Activated CD4-positive, alpha-beta T cell treated with anti-CD3 and anti-CD28 coated beads, Interleukin-10, Interleukin-2, amounts not matched to agents 100 ng/mL and 50 ng/mL, durations not matched to agents 16 hours and 8 hours (primary cell): ENCODE results near the gene STS.
"Not testable (repeated sequence)": the region's sequence is repeated elsewhere in the genome, so short reads cannot be mapped to it uniquely, and the experiment has no call there.

Experiments
- DNase-seq: peaks from one replicate; pipeline ENCODE4 v3.0.0-alpha.2; 2020

The STS gene

GRCh38 chrX:7139202-7140081 is 8.1 kb upstream of the STS start:
- DNase-seq: no peak

- DNase-seq: no peak
These were observed 4.4 kb upstream of the STS start for GRCh38 chrX:7143076-7143475.

DNA sequence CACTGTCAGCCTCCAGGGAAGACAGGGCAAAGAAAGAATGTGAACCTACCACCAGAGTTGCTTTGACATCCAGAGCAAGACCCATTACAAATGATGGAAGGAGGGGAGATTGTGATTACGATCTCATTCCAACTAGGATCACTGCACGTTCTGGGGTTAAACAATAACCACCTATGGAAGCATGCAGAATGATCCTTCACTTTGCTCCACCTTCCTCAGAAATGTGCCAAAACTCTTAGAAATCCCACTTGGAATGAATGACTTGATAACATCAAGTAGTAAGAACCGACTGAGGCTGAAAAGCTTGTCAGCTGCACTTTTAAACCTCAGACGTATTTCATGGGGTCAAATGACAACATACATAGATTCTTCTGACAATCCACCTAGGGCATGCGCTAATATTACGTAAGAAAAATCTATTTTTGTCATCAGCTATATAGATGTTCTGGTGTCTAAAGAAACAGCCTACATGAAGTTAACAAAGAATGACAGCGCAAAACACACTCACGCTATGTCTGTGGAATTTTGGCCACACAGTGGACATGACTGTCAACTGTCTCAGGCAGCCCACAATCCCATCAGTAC is 3.5 kb upstream of the STS start:
- no peak for DNase-seq

- DNase-seq: no peak
These were observed 2.1 kb upstream of the STS start for GRCh38 chrX:7145454-7145853.

DNA sequence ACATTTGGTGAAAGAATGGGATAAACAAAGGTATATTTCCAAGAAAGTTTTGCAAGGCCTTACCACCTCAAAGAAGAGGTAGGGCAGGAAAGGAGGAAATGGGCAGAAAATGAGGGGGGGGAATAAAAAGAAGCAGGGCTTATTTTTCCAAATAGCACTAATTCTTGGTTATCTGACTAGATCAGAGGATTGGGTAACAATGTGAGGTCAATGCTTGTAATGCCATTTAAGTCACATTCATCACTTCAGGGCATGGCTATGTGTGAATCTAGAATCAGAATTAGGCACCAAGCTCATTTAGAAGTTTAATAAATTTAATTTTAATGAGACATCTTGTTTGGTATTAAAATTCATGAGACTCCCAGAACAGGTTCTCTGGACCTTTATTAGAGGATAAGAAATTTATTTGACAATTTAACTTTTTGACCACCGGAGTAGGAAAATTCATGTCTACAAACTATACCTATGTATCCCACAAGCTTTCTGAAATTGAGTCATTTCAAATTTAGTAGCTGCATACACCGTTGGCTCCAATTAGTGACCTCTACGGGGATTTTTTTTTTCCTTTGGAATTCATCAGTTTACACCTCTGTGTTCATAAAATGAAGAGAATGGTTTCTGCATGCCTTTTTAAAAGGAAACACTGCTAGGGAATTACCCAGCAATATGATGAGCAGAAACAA is 1.4 kb upstream of the STS start:
- no peak for DNase-seq

DNA sequence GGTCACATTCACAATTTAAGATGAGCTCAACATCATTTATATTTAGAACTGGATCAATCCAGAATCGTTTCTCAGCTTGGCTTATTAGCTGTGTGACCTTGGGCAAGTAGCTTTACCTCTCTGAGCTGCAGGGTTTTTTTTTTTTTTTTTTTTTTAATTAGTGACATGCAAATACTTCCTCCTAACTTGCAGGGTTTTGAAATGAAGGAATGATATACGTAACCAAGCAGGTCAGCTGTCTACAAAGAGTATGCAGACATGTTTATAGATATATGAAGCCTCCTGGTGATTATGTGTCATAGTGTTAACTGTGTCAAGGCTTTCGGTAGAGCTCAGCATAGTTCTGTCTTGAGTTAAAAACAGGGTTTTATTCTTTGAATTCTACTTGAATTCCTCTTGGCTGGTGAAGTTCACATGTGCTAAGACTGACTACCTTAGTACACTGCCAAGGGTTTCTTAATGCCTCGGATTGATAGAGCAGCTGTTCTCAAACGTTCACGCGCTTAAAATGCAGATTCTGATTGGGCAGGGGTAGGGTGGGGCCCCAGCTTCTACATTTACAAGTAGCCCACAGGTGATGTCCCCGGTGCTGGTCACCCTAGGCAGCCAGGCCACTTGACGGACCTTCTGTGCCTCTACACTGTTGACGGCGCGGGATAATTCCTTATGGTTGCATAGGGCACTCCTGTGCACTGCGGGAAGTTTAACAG is 654 bp upstream of the STS start:
- peak; percentile 44 for DNase-seq

GRCh38 chrX:7147978-7148854 is 704 bp downstream of the STS start, which contains the start of gene PUDP:
Gene PUDP (minus strand): TSS chrX:7148153. CDS start chrX:7148113, 40 bp downstream.
- DNase-seq: peak; percentile 94

DNA sequence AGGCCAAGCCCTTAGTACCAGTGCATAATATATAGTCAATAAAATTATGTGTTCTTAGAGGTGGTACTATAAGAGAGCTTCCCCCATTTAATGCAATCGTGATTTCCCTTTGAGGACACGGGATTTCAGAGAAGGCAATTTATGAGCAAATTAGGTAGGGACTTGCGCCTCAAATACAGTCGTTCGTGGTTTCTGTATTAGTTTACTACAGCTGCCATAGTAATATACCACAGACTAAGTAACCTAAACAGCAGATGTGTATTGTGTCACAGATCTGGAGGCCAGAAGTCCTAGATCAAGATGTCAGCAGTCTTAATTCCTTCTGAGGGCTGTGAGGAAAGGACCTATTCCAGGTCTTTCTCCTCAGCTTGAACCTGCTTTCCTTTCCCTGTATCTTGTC is 1.9 kb downstream of the STS start:
- peak; percentile 56 for DNase-seq

DNA sequence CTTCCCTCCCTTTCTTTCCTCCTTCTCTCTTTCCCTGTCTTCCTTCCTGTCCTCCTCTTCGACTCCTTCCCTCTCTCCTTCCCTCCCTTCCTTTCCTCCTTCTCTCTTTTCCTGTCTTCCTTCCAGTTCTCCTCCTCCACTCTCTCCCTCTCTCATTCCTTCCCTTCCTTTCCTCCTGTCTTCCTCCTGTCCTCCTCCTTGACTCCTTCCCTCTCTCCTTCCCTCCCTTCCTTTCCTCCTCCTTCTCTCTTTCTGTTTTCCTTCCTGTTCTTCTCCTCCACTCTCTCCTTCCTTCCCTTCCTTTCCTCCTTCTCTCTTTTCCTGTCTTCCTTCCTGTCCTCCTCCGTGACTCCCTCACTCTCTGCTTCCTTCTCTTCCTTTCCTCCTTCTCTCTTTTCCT is 5.7 kb downstream of the STS start:
- no peak for DNase-seq

- no peak for DNase-seq
These were observed 6.6 kb downstream of the STS start for GRCh38 chrX:7154041-7154597.

DNA sequence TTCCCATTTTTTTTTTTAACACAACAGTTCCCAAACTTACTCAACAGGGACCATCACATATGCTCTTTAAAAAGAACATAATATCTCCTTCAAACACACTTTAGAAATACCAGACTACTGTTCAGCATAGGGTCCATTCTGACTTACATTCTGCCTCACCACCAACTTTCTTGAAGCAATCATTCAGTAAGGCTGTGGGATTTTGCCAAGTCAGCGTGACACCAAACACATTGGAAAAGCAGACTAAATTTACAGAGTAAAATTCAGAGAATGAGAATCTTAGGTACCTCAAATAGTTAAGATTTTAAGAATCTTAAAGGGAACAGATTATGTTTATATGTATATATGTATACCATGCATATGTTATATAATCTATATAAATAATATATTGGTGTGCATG is 7.7 kb downstream of the STS start:
- DNase-seq: no peak

DNA sequence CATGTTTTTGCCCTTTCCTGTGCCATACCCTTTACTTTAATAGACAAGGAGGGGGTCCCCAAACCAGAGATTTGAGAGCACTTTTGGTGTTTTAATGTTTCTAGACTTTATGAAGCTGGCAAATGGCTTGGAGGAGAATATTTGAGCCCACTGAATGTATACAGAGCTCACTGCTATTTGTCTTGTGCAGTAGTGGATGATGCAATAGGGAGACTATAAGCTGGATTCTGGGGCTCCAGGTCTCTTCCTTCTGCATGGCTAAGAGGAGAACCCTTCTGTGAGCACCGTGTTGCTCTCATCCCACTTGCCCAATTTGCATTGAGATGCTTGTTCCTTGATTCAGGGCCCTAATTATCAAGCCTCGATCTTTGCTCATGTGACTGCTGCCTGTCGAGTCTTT is 9.4 kb downstream of the STS start:
- no peak for DNase-seq

- DNase-seq: no peak
These were observed 11.0 kb downstream of the STS start for GRCh38 chrX:7158468-7158990.

DNA sequence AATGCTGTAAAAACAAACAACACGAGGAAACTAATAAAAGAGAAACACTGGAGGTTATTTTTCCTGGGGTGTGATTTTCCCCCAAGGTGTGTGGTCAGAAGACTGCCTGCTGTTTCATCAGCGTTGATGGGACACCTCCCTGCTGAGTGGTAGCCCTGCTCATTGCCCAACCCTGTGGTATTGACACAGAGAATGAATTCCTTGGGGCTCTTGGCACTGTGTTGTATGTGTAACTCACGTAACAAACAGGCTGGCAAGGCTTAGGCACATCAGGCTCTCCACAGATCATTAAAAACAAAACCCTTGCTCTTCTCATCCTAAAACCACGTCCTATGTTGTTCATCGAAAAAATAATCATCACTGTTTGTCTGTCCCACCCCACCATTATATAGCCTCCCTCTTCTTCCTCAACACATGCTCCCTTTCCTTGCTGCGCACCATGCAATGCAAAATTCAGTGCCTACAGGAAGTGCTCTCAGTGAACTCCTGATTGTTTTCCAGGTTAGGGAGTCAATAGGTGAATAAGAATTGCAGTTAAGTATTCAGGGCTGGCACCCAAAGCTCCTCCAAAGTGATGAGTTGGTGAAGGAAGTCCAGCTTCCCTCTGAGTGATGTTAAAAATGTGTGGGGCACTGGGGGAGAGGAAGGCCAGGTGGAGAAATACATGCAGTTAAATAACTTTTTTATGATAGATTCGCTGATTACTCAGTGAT is 11.8 kb downstream of the STS start:
- DNase-seq: no peak

DNA sequence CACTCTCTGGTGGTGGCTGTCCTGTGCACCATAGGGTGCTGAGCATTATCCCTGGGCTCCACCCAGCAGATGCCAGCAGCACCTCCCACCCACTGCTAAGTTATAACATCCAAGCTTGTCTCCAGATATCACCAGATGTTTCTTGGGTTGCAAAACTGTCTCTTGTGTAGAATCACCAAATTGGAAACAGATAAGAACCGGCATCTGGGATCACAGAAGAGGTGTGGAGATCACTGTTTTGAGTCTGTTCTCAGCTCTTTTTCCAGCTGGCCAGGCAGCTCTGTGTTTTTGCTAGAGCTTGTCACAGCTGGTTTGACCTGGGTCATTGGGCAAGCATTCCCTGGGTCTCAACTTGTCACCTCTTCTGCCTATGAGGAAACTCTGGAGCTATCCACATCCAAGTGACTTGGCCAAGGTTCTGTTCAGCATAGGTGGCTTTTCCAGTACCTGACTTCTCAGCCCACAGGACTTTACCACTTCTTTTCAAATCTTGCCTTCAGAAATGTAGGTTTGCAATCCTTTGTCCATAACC is 15.7 kb downstream of the STS start:
- DNase-seq: no peak

GRCh38 chrX:7164174-7164573 is 16.7 kb downstream of the STS start:
- DNase-seq: no peak

DNA sequence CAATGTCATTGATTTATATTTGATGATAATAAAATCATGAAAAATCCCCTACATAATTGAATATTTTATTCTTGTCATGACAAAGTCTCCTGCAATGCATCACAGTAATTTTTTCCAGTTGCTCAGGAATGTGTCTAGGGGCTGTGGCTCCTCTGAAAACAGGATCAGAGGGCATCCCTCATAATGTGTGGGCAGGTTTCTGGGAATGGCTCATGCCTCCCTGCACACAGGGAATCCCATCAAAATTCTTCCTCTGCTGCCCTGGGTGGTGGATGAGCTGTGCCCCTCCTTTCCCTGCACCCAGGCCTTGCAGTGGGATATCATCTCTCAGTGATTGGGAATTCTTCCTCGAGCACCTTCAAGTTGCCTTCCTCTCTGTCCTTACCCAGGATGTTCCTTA is 20.9 kb downstream of the STS start:
- DNase-seq: no peak

DNA sequence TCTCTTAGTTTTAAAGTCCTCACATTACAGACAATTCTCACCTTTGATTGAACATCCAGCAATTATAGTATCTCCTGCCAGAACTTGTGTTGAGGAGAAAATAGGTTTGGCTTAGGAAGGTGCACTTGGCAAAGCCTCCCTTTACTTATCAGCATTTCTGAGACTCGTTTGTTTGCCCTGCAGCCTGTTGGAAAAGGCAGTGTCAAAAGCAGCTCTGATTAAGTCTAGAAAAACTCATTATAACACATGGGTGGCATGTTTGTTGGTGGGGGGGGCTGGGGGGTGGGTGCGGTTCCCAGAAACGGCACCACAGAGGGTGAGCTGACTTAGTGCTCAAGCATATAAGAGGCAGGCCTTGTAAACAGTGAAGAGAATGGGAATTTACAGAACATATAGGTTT is 22.1 kb downstream of the STS start:
- DNase-seq: no peak

GRCh38 chrX:7170898-7171297 is 23.4 kb downstream of the STS start:
- peak; percentile 52 for DNase-seq

GRCh38 chrX:7178859-7179258 is 31.3 kb downstream of the STS start:
- not testable (repeated sequence) for DNase-seq

DNA sequence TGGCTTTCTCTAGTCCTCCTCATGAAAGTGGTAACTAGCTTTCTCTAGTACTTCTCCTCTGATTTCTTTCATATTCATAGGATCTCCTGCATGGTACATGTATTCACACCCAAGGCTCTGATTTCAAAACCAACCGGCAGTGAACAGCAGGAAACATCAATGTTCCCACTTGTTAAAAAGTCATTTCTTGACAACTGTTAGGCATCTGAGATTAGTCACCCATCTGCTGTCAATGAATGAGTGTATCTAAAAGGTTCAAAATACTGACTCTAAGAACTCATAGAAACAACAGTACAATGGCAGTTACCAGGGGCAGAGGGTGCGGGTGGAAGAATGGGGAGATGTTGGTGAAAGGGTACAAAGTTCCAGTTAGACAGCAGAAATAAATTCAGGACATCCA is 31.9 kb downstream of the STS start:
- DNase-seq: peak; percentile 38
